ENCODE results near the gene TPX2. TPM values are rescaled to one million over a fixed set of nuclear protein-coding genes. Genes with fewer than 3 reads are reported as not detected.

TPX2 gene
- polyA plus RNA-seq, 2 of the 4 experiments (the other 2 are of a cell fraction), result 92.9 TPM

DNA sequence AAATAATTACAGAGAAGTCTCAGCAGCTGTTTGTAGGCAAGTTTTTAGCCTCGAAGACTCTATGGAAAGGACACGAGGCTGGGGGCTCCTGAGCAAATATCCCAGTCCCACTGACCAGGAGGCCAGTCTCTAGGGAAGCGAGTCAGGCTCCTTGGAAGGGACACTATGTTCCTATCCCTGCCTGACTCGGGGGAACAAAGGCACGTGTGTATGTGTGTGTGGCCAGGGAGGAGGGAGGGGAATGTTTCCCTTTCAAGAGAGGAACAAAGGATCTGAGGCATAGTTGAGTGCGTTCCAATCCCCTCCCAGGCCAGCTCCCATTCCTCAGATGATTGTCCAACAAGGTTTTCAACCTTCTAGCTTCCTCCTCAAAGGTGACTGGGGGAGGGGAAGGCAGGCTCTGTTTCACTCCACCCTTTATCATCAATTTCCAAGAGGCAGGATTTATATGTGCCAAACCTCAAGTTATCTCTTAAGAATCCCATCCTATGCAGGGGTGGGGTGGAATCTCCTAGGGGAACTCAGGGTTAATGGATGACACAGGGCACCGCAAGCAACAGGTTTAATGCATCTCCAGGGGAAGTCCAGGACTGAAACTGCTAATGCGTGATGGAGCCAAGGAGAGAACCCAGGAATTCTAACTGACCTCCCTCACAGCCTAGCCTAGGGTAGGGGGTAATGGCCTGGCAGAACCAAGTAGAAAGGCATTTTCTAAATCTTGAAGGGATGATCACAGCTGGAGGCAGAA lies 26.4 kb upstream of the TPX2 start:
- Histone ChIP-seq H3K4me1 (peaks cover 96% of the 10 kb centered on the region), H3K27ac (peak overlapping the region; percentile 95 to 96), H3K4me3 (peak overlapping the region; percentile 13; the same call in 1 of the 3 replicates), H3K9me3 (no peaks in the 10 kb centered on the region), H3K4me2 (peak overlapping the region; percentile 80)
- peak; percentile 80 to 95 for DNase-seq (ENCODE audit: low read depth in 1 of 2, low spot score in 1 of 2)
- ATAC-seq, result peak; percentile 63 to 77
- TF ChIP-seq RCOR1 (IDR thresholded peaks at IDR 0.05; ENCODE audit: low read depth, low read length) (no peak), FOXS1 (CRISPR knock-in tag; IDR thresholded peaks at IDR 0.05) (peak; percentile 84), RAD21 (conservative IDR thresholded peaks at IDR 0.05 in 1 of 2, IDR thresholded peaks at IDR 0.05 in 1 of 2) (peak; percentile 1 to 29; a peak in 1 of 5 replicates), HOXB13 (CRISPR knock-in tag; IDR thresholded peaks at IDR 0.05; ENCODE audit: low read depth) (peak; percentile 91; the same call in 1 of the 2 replicates), BHLHE40 (IDR thresholded peaks at IDR 0.05; ENCODE audit: low read depth, low read length) (peak; percentile 77), HMGXB4 (CRISPR knock-in tag; IDR thresholded peaks at IDR 0.05; ENCODE audit: borderline replicate concordance) (no peak), EP300 (IDR thresholded peaks at IDR 0.05) (peak; percentile 82 to 96; a peak in 4 of 5 replicates), ESRRA (IDR thresholded peaks at IDR 0.05; ENCODE audit: borderline replicate concordance, low read length) (no peak), KDM5A (IDR thresholded peaks at IDR 0.05) (no peak), FOSB (CRISPR knock-in tag; IDR thresholded peaks at IDR 0.05) (peak; percentile 77; the same call in 1 of the 2 replicates), POLR2A (IDR thresholded peaks at IDR 0.05; ENCODE audit: low read length) (no peak), JUNB (IDR thresholded peaks at IDR 0.05) (peak; percentile 64; the same call in 1 of the 2 replicates), ZSCAN20 (CRISPR knock-in tag; IDR thresholded peaks at IDR 0.05) (no peak; the same call in 1 of the 2 replicates), RFX5 (IDR thresholded peaks at IDR 0.05) (no peak), GATA3 (IDR thresholded peaks at IDR 0.05; ENCODE audit: borderline replicate concordance) (peak; percentile 91), ZFP36 (IDR thresholded peaks at IDR 0.05; ENCODE audit: borderline replicate concordance, partially characterized antibody) (no peak), CBX2 (IDR thresholded peaks at IDR 0.05; ENCODE audit: borderline replicate concordance, low read depth) (no peak), SREBF2 (IDR thresholded peaks at IDR 0.05) (no peak), HDAC2 (IDR thresholded peaks at IDR 0.05) (no peak), PHF8 (IDR thresholded peaks at IDR 0.05; ENCODE audit: borderline replicate concordance, low read depth) (no peak), POLR2AphosphoS2 (conservative IDR thresholded peaks at IDR 0.05; ENCODE audit: low read length) (no peak; the same call in 1 of the 2 replicates), MYC (IDR thresholded peaks at IDR 0.05; ENCODE audit: borderline replicate concordance, low read length) (no peak), EHF (CRISPR knock-in tag; IDR thresholded peaks at IDR 0.05) (peak; percentile 90), HOXB5 (CRISPR knock-in tag; IDR thresholded peaks at IDR 0.05) (no peak), TP53 (CRISPR knock-in tag; IDR thresholded peaks at IDR 0.05) (no peak; the same call in 1 of the 2 replicates), ZNF302 (CRISPR knock-in tag; IDR thresholded peaks at IDR 0.05) (peak; percentile 74), SMC3 (IDR thresholded peaks at IDR 0.05) (no peak), HOXA7 (CRISPR knock-in tag; IDR thresholded peaks at IDR 0.05) (0 out of 2 replicates have a peak, but pooled peaks have one; percentile 35), FOSL2 (IDR thresholded peaks at IDR 0.05) (no peak), FOSL2 (CRISPR knock-in tag; IDR thresholded peaks at IDR 0.05) (peak; percentile 48), HES2 (IDR thresholded peaks at IDR 0.05) (no peak), CHD2 (IDR thresholded peaks at IDR 0.05; ENCODE audit: low read length, partially characterized antibody) (no peak), BCL3 (IDR thresholded peaks at IDR 0.05) (peak; percentile 72; the same call in 2 of the 3 replicates), RNF2 (IDR thresholded peaks at IDR 0.05; ENCODE audit: borderline replicate concordance, low read depth) (no peak), NR3C1 (IDR thresholded peaks at IDR 0.05) (no peak; the same call in 2 of the 3 replicates), MAX (IDR thresholded peaks at IDR 0.05) (peak; percentile 88), JUN (IDR thresholded peaks at IDR 0.05) (peak; percentile 90 to 94), MAZ (IDR thresholded peaks at IDR 0.05; ENCODE audit: borderline replicate concordance, low read depth, low read length) (no peak)
- TF ChIP-seq, protein P1, sequence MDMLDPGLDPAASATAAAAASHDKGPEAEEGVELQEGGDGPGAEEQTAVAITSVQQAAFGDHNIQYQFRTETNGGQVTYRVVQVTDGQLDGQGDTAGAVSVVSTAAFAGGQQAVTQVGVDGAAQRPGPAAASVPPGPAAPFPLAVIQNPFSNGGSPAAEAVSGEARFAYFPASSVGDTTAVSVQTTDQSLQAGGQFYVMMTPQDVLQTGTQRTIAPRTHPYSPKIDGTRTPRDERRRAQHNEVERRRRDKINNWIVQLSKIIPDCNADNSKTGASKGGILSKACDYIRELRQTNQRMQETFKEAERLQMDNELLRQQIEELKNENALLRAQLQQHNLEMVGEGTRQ (IDR thresholded peaks at IDR 0.05), result no peak
- CTCF ChIA-PET, result interaction anchor here (0.7 to 14.7 kb wide), 7 partner anchors 8 to 150 kb away, joined by 3 to 489 read pairs (median 8); partner anchors contain the start of gene BCL2L1
- 4% methylated on average over 8 of the region's 8 CpGs for WGBS (ENCODE audit: missing lambda C conversion rate)
- FAIRE-seq, result no peak
- POLR2A ChIA-PET, result interaction anchor here (0.5 to 2.7 kb wide), 10 partner anchors 8 to 150 kb away, joined by 3 to 30 read pairs (median 8); partner anchors contain the start of gene BCL2L1
